Stomach (tissue), 4 donors: ENCODE measurements around the gene IDH2.
"Not testable (repeated sequence)": the region's sequence is repeated elsewhere in the genome, so short reads cannot be mapped to it uniquely, and the experiment has no call there.

Experiments used
- CTCF ChIP-seq, 7 experiments: fragments of 450-650 bp in 4 of 7; fragments of 200-600 bp in 3 of 7; sonication (generic) in 3 of 7; IDR thresholded peaks; one replicate each; pipeline ENCODE4 v1.5.1; 2016 to 2019; ENCODE audit warnings: antibody characterized with exemption in 7 of 7, control low read depth in 2 of 7, mild to moderate bottlenecking in 1 of 7
- POLR2A ChIP-seq, 4 donors: fragments of 450-650 bp; IDR thresholded peaks; one replicate each; pipeline ENCODE4 v1.6.1; 2016; ENCODE audit warnings: antibody characterized with exemption in 4 of 4, control low read depth in 2 of 4, mild to moderate bottlenecking in 1 of 4, moderate library complexity in 1 of 4

- not testable (repeated sequence) for TF ChIP-seq CTCF, POLR2A (IDR thresholded peaks at IDR 0.05)
These were observed 48.3 kb upstream of the IDH2 start for GRCh38 chr15:90150551-90150950.
